ENCODE results near the gene SFT2D3.
"Not testable (repeated sequence)": the region's sequence is repeated elsewhere in the genome, so short reads cannot be mapped to it uniquely, and the experiment has no call there.

Gene SFT2D3

DNA sequence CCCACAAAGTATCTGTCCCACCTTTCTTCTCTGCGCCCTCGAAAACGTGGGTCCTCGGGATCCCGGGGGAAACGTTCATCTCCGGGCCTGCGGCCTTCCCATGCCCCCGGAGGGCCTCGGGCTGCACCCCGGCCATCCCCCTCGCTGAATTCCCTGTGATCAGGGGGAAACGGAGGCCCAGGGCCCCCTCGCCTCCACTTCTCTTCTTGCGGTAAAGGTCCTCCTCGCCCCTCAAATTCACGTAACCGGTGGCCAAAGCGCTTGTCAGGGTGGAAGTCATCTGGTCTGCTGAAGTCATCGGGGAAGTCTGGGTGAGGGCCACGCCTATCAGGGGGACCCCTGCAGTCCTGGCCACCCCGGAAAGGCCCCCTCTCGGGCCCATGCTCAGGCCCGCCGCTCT, 12.3 kb downstream of the SFT2D3 start:
- no peak for DNase-seq

DNA sequence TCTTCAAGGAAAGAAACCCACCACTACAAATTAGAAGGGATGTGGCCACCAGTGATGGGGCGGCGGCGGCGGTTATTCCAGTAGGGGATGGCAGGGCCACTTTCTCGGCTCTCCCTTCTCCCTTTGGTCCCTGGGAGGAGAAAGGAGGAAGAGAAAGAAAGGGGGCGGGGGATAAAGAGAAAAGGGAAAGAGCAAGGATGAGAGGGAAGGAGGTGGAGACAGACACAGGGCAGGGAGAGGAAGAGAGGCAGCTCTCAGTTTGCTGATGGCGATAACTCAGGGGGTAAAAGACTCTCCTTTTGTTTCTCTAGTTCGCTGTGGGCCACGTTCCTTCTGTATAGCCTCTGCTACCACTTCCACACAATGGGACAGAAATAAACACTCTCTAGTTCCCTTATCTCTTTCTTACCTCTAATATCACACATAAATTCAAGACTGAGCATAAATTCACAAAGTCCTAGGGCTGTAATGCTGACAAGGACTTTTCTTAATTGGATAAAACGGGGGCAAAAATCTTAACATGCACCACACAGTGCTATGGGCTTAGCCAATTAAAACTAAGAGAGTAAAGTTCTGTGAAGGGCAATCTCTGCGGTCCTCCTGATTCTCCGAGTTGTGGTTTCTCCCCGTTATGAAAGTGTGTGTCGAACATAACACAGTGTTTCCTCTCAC, 14.6 kb downstream of the SFT2D3 start:
- DNase-seq: no peak

DNA sequence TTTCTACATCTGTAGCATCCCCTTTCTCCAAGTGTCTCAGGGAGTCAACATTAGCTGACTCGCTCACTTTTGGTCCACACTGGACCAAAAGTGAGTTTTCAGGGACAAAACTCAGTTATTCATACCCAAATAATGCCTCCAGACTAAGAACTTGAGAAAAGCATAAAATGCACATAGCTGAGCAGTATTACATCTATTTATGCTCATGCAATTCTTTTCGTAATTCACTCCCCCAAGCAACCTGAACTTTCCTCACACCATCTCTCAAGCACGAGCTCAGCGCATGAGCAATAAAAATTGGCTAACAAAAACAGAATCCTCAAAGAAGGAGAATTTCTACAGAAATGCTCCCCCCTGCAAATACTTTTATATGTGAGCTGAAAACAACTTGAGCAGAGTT, 17.0 kb downstream of the SFT2D3 start:
- no peak for DNase-seq

DNA sequence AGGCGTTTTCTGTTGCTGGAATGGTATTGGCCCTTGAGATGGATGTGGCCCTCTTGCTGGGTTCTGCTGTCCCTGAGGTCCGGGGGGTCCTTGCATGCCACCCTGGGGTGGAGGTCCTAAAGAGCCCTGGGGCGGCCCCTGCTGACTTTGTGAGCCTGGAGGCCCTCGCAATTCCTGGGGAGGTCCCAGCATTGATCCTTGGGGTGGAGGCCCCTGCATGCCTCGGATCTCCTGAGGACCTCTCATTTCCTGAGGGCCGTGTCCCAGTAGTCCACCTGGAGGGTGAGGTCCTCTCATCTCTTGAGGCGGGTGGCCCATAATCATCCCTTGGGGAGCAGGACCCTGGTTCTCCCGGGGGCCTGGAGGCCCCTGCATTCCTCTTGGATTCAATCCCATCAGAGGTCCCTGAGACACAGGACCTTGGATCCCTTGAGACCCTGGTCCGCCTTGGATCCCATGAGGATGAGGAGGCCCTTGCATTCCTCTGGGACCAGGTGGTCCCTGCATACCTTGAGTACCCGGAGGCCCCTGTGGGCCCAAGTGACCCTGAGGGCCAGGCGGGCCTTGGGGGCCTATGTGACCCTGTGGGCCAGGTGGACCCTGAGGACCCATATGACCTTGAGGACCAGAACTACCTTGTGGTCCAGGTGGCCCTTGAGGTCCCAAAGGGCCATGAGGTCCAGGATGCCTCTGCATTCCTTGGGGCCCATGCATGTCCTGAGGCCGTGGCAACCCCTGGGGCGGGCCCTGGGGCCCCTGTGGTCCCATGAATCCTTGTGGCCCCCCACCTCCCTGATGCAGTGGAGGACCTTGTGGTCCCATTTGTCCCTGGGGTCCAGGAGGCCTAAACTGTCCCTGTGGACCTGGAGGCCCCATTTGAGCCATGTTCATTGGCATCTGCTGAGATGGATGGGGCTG, 18.3 kb downstream of the SFT2D3 start:
- DNase-seq: no peak

DNA sequence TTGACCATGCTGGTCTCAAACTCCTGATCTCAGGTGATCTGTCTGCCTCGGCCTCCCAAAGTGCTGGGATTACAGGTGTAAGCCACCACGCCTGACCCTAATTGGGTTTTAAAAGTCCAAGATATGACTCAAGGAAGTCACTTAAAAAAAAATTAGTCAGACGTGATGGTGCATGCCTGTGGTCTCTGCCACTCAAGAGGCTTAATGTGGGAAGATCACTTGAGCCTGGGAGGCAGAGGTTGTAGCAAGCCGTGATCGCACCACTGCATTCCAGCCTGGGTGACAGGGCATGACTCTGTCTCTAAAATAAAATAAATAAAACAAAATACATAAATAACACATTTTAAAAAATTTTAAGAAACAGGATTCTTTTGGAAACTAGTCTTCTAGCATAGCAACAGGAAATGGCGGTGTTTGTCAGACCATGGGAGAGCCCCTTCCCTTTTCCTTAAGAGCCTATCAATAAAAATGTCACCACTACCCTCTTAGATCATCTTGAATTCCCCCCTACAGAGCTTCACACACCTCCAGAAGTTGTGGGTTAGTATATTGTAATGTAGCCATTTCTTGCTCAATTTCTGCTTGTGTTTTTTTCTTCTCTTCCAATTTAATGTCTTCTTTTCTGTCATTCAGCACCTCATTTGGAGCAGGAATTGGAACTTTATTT, 20.1 kb downstream of the SFT2D3 start:
- no peak for DNase-seq

DNA sequence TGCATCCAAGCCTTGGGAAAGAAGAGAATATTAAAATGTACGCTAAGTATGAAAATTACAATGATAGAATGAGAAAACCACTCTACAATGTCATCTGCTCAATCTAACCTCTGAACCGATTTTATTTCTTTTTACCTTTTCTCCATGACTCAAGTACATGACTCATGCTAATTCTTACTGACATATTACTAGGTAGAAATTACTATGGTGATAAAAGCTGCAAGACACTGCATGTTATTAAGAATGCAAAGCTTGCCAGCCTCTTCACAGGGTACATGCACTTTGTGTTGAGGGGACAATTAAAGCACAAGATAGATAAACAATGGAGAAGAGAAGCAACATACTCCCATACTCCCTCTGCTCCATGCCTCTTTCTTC, 20.7 kb downstream of the SFT2D3 start:
- DNase-seq: no peak

DNA sequence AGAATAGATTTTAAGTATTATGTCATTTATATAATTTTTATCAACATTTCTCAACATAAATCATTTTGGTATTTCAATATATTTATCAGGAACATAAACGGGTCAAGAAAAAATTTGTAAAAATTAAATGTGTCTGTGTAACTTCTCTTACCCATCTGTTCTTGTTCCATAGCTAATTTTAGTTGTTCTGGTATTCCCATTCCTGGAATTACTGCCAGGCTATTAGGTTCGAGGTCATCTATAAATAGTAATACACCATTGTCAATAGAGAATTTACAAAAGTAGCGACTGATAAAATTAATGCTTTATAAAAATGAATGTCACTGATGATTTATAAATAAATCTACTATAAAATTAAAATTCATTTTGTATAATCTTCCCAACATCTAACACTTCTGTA, 21.5 kb downstream of the SFT2D3 start:
- DNase-seq: no peak

DNA sequence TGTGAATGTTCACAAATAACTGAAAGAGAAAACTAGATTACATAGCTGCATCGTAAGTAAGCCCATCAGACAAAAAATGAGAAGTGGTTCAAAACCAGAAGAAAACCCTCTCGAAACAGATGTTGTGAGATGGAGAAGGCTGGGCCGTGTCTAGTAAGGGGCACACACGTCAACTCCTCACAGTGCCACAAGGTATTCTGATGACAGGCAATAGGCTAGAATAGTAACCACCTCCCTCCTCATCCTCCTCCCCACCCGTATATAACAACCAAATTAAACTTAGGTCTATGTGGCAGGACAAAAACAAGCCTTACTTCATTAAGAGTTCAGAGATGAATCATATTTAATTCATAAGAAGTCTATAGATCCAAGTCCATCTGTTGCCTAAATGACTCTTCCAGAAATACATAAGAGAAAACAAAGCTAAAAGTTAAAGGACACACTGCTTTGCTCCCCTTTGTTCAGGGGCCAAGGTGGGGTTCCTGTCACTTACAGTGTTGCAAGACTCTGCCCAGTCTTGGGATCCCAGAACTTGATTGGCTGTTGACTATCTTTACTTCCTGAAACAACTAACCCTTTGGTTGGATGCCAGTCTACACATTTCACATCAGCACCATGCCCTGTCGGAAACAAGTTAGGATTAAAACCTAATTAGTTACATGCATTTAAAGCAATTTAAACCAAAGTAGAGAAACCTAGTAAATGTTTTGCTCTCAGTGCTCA, 25.0 kb downstream of the SFT2D3 start:
- DNase-seq: no peak

DNA sequence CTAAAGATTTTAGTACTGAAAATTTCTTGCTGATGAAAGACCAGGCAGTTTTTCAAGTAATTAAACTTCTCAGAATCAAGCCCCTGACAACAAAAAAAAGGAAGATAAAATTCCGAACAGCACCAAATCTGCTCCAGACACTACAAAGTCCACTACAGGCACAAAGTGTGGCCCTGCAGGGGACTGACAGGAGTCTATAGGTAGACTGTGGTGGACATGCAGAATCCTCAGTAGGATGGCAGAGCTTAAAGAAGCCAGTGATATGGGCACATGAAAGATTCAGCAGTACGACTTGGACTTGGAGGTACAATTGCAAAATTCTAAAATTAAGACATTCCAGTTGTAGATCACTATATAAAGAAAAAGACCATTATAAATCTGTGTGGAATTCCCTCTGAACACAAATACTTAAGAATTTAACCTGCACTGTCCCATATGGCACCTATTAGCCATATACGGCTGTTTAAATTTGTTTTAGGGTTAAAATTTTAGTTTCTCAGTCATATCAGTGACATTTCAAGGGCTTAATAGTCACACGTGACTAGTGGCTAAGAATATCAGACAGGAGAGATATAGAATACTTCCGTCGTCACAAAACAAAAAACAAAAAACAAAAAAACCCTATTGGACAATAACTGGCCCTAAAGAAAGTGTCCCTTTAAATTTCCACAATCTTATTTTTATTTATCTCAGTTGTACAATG, 32.0 kb downstream of the SFT2D3 start:
- no peak for DNase-seq

DNA sequence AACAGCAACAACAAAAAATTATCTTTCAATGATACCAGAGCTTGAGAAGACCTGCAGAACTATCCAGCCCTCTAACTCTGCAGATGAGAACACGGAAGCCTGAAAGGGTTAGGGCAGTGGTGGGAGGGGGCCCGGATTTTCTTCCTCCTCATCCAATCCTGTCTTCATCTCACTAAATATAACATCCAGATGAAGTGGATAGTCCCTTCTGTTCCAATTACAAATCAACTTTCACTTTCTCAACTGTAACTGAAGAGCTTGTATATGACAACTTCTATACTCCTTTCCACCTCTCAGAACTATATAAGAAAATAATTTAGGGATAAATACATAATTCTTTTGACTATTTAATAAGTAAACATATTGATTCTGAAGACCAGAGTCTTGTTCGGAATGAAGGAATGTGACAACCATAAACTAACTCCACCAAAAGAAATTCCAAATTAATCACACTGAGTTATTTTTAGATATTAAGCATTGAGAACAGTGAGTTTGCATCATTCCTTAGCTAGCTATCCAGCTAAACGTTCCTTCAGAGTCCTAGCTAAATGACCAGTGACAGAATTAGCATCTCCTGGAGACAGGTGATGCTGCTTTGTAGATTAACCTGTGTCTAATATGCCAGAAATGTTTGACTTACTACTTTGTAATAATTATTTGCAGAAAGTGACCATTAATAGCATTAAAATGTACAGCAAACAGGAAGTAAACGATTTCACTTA, 32.7 kb downstream of the SFT2D3 start:
- no peak for DNase-seq

DNA sequence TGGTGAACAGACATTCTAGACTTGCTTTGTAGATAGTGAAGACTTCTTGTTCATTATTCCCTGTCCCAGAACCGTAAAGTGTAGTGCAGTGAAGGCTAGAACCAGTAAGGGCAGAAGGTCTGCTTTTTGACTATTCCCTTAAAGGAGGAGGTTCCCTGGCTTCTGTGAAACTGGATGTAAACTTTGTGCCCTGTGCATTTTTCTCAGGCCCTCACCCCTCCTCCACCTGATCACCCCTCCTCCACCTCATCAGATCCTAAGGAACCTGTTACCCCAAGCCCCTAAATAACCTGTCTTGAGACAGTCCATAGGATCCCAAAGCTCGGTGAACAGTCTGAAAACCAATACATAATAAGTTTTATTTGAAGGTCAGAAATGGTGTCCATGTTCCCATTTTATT, 33.7 kb downstream of the SFT2D3 start:
- DNase-seq: no peak

DNA sequence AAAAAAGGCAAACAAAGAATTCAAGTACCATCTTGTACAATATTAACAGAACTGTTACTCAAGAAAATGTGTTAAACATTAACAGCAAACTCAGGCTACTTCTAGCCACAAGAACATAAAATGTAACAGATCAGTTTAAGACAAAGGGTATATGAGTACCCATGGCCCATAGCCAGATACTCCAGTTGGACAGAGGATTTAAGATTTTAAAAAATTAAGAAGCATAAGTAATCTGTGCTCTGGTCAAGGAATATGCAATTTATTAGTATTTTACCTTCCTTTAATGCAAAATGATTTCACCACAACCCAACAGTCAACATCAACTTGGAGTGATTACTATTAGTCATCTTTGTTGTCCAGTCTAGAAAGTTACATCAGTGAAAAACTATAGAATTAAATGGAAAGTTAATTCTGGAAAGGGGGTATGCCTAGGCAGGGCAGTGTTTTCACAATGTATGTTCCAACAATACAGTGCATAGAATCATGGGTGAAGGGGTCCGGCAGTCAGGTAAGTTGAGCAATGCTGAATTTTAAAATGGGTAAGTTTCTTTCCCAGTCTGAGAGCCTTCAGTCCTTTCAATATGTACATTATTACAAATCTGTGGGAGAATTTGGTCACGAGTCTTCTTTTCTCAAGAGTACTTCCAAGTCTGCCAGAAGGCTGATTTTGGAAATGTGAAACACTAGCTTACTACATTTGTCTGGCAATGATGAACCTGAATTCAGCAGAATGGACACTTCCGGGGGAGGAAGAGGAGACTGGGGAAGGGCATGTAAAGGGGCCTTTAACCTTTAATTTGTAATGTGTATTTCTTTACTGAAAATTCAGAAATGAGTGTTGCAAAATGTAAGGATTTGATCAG, 34.5 kb downstream of the SFT2D3 start:
- DNase-seq: no peak

DNA sequence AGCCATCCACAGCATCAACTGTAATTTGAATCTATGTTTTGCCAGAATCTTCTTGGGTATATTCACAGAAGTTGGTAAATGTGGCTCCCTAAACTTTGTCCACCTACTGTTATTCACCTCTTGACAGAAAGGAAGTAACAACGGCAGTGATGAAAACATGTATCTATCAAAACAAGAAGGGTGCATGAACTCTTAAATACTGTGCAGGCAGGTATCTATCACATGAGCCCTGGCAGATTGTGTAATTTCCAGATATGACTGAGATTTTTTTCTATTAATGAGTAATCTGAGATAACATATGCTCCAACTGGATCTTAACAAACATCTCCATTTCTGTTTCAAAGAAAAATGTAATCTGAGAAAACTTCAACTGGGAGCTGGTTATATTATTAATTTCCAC, 36.6 kb downstream of the SFT2D3 start:
- no peak for DNase-seq

DNA sequence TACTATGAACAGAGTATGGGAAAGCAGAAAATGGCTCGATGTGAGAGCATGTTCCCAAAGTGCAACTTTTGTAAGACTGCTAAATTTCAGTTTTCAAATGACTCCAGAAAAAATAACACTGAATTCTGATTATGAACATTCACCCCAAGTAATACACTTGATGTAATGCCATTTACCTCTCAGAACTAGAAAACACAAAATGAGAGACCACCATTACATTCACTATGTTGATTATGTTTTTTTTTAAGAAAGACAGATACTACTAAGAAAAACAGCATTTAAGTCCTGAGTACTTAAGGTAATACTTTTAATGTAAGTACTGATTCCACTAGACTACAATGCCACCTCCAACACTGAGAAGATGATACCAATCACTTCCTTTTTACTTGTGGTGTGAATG, 38.5 kb downstream of the SFT2D3 start:
- no peak for DNase-seq

DNA sequence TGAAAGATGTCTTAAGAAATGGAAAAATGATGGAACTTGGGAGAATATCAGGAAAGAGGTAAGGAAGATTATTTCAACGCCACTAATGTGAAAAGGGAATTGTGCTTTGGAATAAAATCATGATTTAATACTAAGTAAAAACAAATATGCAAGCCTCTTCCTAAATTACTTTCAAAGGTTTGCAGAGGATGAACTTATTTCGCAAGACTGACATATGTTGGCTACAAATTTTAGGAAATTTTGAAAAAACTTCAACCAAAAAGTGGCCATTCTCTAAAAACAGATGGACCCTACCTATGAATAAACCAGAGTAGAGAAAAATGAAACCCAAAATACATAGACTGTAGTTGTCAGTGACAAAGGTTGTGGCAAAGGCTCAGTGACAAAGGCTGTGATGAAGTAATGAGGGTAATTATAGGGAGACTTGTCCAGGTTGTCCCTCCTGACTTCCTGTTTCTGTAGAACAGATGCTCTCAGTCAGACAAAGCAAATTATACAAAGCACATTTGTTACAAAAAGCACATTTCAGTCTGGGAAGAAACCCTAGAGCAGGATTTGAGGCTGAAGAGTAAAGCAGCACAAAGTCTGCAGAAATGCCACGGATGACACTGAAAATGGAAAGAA, 39.5 kb downstream of the SFT2D3 start:
- DNase-seq: no peak

DNA sequence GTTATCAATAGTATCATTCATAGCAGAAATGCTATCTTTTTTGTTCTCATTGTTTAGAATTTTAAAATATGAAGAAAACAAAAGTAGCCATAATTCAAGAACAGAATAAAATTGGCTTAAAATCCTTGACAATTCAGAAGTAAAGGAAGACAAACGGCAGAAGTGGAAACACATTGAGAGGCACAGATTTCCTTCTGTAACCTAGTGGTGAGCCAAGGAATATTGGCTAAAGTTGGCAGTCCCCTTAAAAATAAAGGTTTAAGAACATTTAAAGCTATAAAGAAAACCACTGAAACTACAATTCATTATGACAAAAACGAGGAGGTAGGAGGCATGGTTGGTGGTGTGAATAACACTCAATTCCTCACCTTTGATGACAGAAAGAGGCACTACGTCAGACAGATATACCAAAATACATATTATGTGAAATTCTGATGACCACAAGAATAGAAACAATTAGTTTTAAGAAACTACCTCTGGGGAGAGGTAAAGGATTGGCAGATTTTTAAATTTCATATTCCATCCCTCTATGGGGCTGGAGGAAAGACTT, 42.3 kb downstream of the SFT2D3 start:
- DNase-seq: no peak

DNA sequence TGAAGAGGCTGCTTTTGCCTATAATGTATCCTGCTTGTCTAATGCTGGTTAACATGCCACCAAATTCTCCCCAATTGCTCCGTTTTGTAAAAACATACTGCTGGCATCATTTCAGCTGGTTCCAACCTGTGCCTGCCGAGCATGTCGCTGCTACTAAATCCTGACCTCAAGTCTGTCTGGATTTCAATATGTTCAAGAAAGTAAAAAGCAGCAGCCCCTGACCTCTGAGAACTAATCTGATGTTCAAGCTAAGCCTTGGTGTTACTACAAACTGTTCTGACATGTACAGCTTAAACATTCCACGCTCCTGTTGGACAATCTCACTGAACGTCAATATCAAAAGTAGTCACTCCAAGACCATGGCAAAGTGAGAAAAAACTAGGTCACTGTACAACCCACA, 46.3 kb downstream of the SFT2D3 start:
- DNase-seq: no peak

DNA sequence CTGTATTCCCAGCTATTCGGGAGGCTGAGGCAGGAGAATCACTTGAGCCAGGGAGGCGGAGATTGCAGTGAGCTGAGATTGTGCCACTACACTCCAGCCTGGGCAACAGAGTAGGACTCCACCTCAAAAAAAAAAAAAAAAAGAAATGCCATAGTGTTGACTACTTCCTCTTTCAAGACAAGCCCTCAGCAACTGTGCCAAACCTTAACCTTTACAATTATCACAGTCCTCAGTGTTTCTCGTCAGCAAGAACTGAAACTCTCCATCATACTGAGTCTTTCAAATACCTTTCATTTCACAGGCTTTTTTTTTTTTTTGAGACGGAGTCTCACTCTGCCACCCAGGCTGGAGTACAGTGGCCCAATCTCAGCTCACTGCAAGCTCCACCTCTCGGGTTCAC, 48.2 kb downstream of the SFT2D3 start:
- not testable (repeated sequence) for DNase-seq

DNA sequence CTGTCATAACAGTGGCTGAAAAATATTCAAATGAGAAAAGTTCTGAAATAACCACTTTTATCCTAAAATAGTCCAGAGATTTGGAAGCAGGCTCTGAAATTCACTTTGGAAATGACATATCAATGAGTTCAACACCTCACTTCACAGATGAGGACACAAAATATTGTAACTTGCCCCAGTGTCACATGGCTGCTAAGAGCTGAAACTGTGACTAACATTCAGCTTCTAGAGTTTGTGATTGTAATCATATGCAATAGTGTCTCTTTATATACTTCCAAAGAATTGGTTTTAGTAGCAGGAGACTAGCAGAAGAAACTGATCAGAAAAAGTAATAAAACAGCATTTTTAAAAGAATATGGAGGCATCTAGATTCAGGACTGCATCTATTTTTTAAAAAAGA, 52.1 kb downstream of the SFT2D3 start:
- DNase-seq: no peak

DNA sequence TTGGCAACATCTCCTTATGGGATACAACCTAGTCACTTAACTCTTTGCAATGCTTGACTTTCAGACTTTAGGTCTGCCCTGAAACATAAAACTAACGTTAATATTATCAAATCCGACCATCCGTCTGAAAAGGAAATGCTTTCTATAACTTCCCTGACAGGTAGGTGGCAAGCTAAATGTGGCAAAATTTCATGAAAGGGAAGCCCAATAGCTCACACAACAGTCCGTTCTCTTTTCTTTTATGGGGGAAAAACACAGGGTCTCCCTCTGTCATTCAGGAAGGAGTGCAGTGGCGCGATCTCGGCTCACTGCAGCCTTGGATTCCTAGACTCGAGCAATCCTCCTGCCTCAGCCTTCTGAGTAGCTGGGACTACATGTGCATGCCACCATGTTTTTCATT, 52.9 kb downstream of the SFT2D3 start:
- DNase-seq: no peak

Measured in NCI-H526 treated with DMSO at 0.1 percent for 48 hours (cell line).